GM18873 (cell line): ENCODE measurements around the gene RRAGD.
"Not testable (repeated sequence)": the region's sequence is repeated elsewhere in the genome, so short reads cannot be mapped to it uniquely, and the experiment has no call there.

Experiments
- ATAC-seq: cut with Tn5 transposase; IDR thresholded peaks from one replicate; pipeline ENCODE4 v1.9.1; 2021; ENCODE audit warnings: mild to moderate bottlenecking, moderate library complexity, moderate number of reproducible peaks; ENCODE audit not compliant: unreplicated experiment, low FRiP score

Gene RRAGD

DNA sequence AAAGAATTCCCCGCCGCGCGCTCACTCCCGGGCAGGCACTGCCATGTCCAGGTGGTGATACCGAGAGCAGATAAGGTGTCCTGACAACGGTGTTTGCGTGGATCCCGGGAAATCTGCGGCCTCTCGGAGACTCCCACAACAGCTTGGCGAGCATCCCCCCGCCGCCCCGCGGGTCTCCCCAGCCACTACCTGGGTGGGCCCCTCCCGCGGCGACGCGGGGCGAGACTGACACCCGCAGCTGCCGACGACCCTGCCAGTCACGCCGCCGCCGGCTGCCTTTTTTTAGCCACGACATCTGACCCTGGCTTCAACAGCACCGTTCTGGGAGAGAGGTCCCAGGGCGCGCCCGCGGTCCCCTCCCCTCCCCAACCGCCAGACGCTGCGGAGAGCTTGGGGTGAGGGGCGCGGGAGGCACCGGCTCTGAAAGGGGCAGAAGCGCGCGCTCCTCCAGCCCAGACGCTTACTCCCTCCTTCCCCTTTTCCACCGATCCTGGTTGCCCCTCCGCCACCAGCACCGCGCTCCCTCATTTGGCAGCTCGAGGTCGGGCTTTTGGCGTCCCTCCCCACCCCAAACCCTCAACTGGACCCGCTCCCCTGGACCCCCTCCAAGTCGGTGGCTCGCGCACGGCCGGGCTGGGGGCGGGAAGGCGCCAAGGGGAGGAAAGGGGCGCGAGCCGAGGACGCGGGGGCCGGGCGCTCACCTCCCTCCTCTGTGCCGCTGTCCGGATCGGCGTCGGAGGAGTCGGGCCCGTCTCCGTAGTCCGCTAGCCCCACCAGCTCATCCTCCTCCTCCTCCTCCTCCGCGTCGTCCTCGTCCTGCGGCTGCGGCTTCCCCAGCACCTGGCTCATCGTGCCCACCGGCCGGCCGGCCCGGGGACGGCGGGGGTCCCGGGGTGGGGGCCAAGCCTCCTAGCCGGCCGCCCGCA is 665 bp downstream of the RRAGD start:
- peak; percentile 27 for ATAC-seq

GRCh38 chr6:89410788-89411144 is 1.3 kb downstream of the RRAGD start:
- no peak for ATAC-seq

- ATAC-seq = no peak
Observed at GRCh38 chr6:89410231-89410761, 1.8 kb downstream of the RRAGD start.

DNA sequence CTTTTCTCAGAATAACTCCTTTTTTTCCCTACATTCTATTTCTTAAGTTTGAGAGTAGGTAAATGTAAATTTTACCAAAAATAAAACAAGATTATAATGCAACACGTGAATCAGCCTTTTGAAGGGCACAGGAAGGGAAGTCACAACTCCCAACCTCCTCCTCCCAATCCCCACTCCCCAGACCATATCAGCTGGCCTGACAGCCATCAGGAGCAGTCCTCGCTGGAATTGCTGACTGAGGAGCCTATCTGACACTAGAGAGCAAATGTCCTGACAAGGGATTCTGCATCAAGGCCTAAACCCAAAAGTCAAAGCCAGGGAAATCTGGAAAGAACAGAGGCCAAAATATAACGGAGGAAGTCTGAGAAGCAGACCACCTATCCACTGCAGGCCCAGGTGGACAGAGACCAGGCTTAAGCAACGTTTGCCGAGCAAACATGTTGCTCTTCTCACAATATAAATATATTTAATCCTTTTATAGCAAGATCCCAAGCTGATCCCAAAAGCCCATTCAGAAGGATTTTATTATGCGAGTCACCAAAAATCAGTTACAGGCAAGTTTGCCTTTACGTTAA is 2.5 kb downstream of the RRAGD start:
- ATAC-seq = no peak

- ATAC-seq = no peak
Observed at GRCh38 chr6:89406141-89406540, 5.9 kb downstream of the RRAGD start.

GRCh38 chr6:89404512-89404911 is 7.6 kb downstream of the RRAGD start:
- ATAC-seq = no peak

GRCh38 chr6:89402776-89403175 is 9.3 kb downstream of the RRAGD start:
- ATAC-seq = no peak

DNA sequence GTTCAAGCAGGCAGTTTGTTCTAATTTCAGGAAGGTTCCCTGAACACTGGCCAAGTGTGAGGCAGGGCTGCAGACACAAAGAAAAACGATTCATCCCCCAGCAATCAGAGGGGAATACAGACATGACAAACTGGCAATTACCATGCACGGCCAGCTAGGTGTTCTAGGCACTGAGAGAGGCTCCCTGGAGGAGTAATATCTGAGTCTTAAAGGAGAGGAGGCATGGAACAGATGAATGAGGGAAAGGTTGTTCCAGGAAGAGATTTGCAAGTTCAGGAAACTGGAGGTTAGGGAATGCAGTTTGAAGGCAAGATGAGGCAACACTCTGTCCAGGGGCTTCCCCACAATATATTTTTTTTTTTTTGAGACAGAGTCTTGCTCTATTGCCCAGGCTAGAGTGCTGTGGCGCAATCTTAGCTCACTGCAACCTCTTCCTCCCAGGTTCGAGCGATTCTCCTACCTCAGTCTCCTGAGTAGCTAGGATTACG is 11.1 kb downstream of the RRAGD start:
- no peak for ATAC-seq

DNA sequence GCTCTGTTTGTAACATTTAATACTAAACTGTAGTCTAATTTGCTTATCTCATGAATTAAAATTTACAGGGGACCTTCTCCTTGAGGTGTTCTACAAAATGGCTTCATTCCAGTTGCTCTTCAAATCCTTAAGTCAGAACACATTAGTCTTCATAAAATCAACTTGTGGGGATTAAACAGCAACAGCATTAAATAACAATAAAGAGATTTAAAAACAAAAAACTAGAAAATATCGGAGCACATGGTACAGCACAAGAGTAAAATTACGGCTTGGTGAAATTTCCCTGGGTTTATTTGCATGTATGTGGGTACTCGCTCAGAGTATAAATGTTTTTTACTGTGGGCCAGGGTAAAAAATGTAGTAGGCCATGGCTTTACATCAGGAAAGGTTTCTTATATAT is 12.0 kb downstream of the RRAGD start:
- ATAC-seq = no peak

- ATAC-seq = no peak
Observed at GRCh38 chr6:89398762-89399525, 13.1 kb downstream of the RRAGD start.

DNA sequence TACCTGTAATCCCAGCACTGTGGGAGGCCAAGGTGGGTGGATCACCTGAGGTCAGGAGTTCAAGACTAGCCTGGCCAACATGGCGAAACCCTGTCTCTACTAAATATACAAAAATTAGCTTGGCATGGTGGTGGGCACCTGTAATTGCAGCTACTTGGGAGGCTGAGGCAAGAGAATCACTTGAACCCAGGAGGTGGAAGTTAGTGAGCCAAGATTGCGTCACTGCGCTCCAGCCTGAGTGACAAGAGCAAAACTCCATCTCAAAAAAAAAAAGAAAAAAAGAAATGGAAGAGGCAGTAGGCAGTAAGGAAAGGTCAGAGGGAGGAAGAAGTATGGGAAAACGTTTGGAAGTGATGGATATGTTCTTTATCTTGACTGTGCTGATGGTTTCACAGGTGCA is 14.2 kb downstream of the RRAGD start:
- ATAC-seq = not testable (repeated sequence)

- no peak for ATAC-seq
Observed at GRCh38 chr6:89393659-89394058, 18.4 kb downstream of the RRAGD start.

GRCh38 chr6:89392823-89393222 is 19.2 kb downstream of the RRAGD start:
- ATAC-seq = no peak

GRCh38 chr6:89388846-89389245 is 23.2 kb downstream of the RRAGD start:
- no peak for ATAC-seq

DNA sequence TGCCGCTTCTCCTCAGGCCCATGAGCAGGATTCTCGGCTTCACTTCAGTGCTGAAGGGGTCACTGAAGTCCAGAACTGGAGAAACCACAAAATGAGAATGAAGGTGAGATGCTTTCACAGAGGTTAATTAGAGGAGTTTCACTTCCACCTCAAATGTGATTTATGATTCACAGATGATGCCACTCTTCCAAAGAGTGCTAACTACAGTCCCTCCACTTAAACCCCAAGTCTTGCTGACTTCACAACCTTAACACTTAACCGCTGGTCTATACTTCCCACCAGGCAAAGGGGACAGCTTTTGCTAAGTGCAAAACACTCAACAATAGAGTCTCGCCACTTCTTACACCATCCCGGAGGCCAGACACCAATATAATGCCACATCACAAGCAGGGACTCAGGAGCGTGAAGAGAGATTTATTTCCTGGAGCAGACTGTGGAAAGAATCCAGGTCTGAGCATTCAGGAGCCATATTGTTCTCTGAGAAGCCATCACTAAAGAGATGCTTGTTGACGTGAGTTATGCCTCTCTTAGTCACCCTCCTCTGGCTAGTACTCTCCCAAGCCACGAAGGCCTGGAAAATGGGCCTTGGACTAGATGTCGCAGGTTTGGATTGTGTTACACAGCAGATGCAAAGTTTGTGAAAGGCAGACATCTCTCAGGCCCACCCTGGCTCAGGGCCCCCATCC is 24.4 kb downstream of the RRAGD start:
- ATAC-seq = peak; percentile 93

GRCh38 chr6:89386917-89387491 is 25.1 kb downstream of the RRAGD start:
- no peak for ATAC-seq

- no peak for ATAC-seq
Observed at GRCh38 chr6:89385846-89386245, 26.2 kb downstream of the RRAGD start.

DNA sequence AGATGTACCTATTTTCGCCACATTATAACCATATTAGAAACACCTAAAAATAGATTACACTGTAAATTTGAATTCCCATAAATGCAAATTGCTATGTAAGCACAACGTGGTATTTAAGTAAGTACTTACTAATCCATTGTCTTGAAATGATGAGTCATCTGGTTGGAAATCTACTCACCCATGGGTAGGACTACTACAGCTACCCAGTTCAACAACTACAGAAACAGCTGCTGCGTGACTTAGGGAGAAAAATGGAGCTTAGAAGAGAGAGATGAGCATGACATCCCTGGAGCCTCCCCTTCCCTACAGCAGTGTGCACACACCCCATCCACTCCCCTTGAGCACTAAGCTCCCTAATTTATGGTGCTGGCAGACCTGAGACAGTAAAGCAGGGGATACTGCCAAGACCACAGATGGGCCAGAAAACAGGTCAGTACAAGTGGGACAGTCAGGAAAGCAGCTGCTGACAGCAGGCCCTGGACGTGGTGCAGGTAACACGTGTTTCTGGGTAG is 26.9 kb downstream of the RRAGD start:
- no peak for ATAC-seq

DNA sequence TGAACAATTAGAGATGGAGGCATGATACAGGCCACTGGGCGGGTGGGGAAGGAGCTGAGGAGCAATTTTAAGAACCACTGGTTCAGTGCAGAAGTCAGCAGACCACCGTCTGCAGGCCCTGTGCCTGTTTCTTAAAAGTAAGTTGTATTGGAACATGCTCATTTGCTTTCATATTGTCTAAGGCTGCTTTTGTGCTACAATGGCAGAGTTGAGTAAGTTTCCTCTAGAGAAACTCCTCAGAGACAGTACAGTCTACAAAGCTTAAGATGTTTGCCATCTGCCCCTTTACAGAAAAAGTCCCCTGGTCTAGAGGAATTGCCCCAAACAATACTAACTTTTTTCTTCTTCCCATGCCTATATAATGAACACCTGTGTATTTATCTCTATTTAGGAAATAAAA is 31.0 kb downstream of the RRAGD start:
- no peak for ATAC-seq

DNA sequence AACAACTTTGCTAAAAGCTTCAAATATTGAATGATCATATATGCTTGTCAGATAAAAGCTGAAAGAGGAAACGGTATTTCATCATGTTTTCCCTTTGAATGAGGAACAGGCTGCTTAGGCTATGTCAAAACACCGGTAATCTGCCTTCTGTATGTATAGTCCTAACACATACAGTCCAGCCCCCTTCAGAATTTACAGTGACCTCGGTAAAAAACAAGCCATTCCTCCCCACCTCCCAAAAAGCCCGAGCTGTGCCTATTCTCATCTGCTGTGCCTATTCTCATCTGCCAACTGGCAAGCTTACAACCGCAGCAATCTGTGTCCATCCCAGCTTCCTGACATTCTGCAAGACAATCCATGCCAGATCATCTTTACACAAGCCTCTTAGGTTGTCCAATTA is 32.8 kb downstream of the RRAGD start:
- no peak for ATAC-seq
